Fibroblast of villous mesenchyme (primary cell): ENCODE data around the gene TBC1D5. TPM values are rescaled to one million over a fixed set of nuclear protein-coding genes. Genes with fewer than 3 reads are reported as not detected.

ENCODE experiments used
- DNase-seq: peaks from one replicate; pipeline ENCODE4 v3.0.0-alpha.2; 2010; ENCODE audit warnings: low read depth
- H3K4me3 ChIP-seq: 2 replicates; pipeline ENCODE4 v1.5.1; 2011; ENCODE audit warnings: low read depth, mild to moderate bottlenecking, low read length
- CTCF ChIP-seq: IDR thresholded peaks from 2 replicates; pipeline ENCODE4 v1.5.1; 2012; ENCODE audit warnings: low read depth, mild to moderate bottlenecking, low read length; ENCODE audit not compliant: insufficient read depth
- total RNA-seq: library from RNA; depleted of rRNA; stranded (reverse); fragments of >200 nt; gene quantifications from 2 replicates; pipeline ENCODE4 v1.2.3, GENCODE V29; 2012

The TBC1D5 gene
- total RNA-seq, 1 donor, result 107 TPM

- DNase-seq, result peak; percentile 55
- TF ChIP-seq CTCF, result no peak
- H3K4me3 ChIP-seq, result no peak overlapping the region
Measured at GRCh38 chr3:17579289-17580031, 163.0 kb downstream of the TBC1D5 start.

GRCh38 chr3:17577796-17578520, 164.5 kb downstream of the TBC1D5 start:
- no peak for TF ChIP-seq CTCF
- no peak overlapping the region for H3K4me3 ChIP-seq
- DNase-seq, result peak; percentile 64

- no peak for TF ChIP-seq CTCF
- no peak overlapping the region for H3K4me3 ChIP-seq
- DNase-seq, result no peak
Measured at GRCh38 chr3:17573396-17573795, 169.0 kb downstream of the TBC1D5 start.

- TF ChIP-seq CTCF, result no peak
- no peak for DNase-seq
- no peak overlapping the region for H3K4me3 ChIP-seq
Measured at GRCh38 chr3:17571686-17572085, 170.7 kb downstream of the TBC1D5 start.

GRCh38 chr3:17562845-17563244, 179.6 kb downstream of the TBC1D5 start:
- no peak overlapping the region for H3K4me3 ChIP-seq
- DNase-seq, result no peak
- no peak for TF ChIP-seq CTCF

GRCh38 chr3:17558565-17558964, 183.9 kb downstream of the TBC1D5 start:
- no peak overlapping the region for H3K4me3 ChIP-seq
- TF ChIP-seq CTCF, result no peak
- DNase-seq, result no peak
